Endothelial cell of umbilical vein (primary cell): ENCODE results near the gene REPIN1. TPM values are rescaled to one million over a fixed set of nuclear protein-coding genes. Genes with fewer than 3 reads are reported as not detected.
A peak's percentile ranks its signal among the peaks of the same experiment; 100 is the strongest.

ENCODE experiments used
- BruUV-seq: library from RNA; stranded (reverse); fragments of 400-500 nt; replicated peaks from 2 replicates; lab custom pipeline; 2021; lab: Mats Ljungman, UMichigan
- CTCF ChIA-PET: fragments of 300-600, 350-600 bp; sonication (Branson Sonifier 250); formaldehyde crosslinking; loops from one replicate; lab custom pipeline; 2021; ENCODE audit warnings: antibody characterized with exemption, inconsistent platforms; lab: Charles Lee
- POLR2A ChIA-PET: fragments of 300-600, 350-600 bp; sonication (Branson Sonifier 250); formaldehyde crosslinking; loops from one replicate; lab custom pipeline; 2021; ENCODE audit warnings: antibody characterized with exemption, inconsistent platforms; lab: Charles Lee
- DNase-seq: peaks from one replicate; pipeline ENCODE4 v3.0.0-alpha.2; 2011; ENCODE audit warnings: low read depth, low spot score
- FAIRE-seq: peaks from 2 replicates; lab custom pipeline; 2011; peaks lifted over from hg19 to GRCh38; lab: Jason Lieb, UNC
- H2AFZ ChIP-seq: 2 replicates; pipeline ENCODE4 v1.6.0; 2012; ENCODE audit warnings: low read depth, low read length, control low read depth, inconsistent platforms
- H3K27ac ChIP-seq: 2 replicates; pipeline ENCODE4 v1.5.1; 2011; ENCODE audit warnings: low read depth, mild to moderate bottlenecking, control low read depth, low read length, moderate library complexity; ENCODE audit not compliant: insufficient read depth
- H3K27me3 ChIP-seq, 2 experiments: 2 replicates each; pipeline versions ENCODE4 v1.6.0 to v1.6.1; 2011; ENCODE audit warnings: low read length in 2 of 2, mixed read lengths in 1 of 2; ENCODE audit not compliant: control insufficient read depth in 2 of 2, insufficient read depth in 2 of 2
- H3K36me3 ChIP-seq, 2 experiments: 2 replicates in 1 of 2; 3 replicates in 1 of 2; pipeline ENCODE4 v1.5.1; 2011; ENCODE audit warnings: low read length in 2 of 2, mild to moderate bottlenecking in 1 of 2, moderate library complexity in 1 of 2; ENCODE audit not compliant: control insufficient read depth in 2 of 2, insufficient read depth in 2 of 2; ENCODE audit errors: extremely low read depth in 1 of 2
- H3K4me1 ChIP-seq: 3 replicates; pipeline ENCODE4 v1.5.1; 2011; ENCODE audit warnings: mild to moderate bottlenecking, low read length; ENCODE audit not compliant: control insufficient read depth, insufficient read depth; ENCODE audit errors: extremely low read depth
- H3K4me2 ChIP-seq: 2 replicates; pipeline ENCODE4 v1.6.1; 2011; ENCODE audit warnings: low read length, control low read depth, mixed read lengths; ENCODE audit not compliant: insufficient read depth
- H3K4me3 ChIP-seq, 3 experiments: fragments of 200-600 bp in 1 of 3; sonication (generic), shearing (Covaris generic) in 1 of 3; replicated peaks in 1 of 3; 2 replicates each; pipeline ENCODE4 v1.5.1; 2011 to 2016; ENCODE audit warnings: control low read depth in 3 of 3, low read length in 3 of 3, mild to moderate bottlenecking in 2 of 3, inconsistent platforms in 1 of 3, low read depth in 1 of 3, moderate library complexity in 1 of 3; ENCODE audit not compliant: insufficient read depth in 1 of 3
- H3K79me2 ChIP-seq: 2 replicates; pipeline ENCODE4 v1.6.0; 2012; ENCODE audit warnings: low read length, inconsistent platforms; ENCODE audit not compliant: control insufficient read depth, insufficient read depth
- H3K9ac ChIP-seq: replicated peaks from 2 replicates; pipeline ENCODE3; 2011; ENCODE audit warnings: low read length, control low read depth; ENCODE audit not compliant: insufficient read depth; ENCODE audit errors: extremely low read depth
- H3K9me1 ChIP-seq: replicated peaks from 3 replicates; pipeline ENCODE4 v1.6.0; 2011; ENCODE audit warnings: mild to moderate bottlenecking, low read length; ENCODE audit not compliant: control insufficient read depth, insufficient read depth; ENCODE audit errors: extremely low read depth
- H3K9me3 ChIP-seq: replicated peaks from 2 replicates; pipeline ENCODE4 v1.5.1; 2012; ENCODE audit warnings: low read length, inconsistent platforms; ENCODE audit not compliant: control insufficient read depth, insufficient read depth
- H4K20me1 ChIP-seq: replicated peaks from 2 replicates; pipeline ENCODE3; 2011; ENCODE audit warnings: mild to moderate bottlenecking, low read length; ENCODE audit not compliant: control insufficient read depth, insufficient read depth; ENCODE audit errors: extremely low read depth
- CTCF ChIP-seq, 2 donors: IDR thresholded peaks; 1 replicate in 1 of 2; 2 replicates in 1 of 2; pipeline ENCODE4 v1.5.1; 2011; ENCODE audit warnings: low read length in 2 of 2, mild to moderate bottlenecking in 2 of 2, moderate library complexity in 2 of 2, control low read depth in 1 of 2, inconsistent platforms in 1 of 2, low read depth in 1 of 2; ENCODE audit not compliant: insufficient read depth in 1 of 2; ENCODE audit errors: extremely low read depth in 1 of 2
- EZH2 ChIP-seq: IDR thresholded peaks from 2 replicates; pipeline ENCODE4 v1.6.1; 2012; ENCODE audit warnings: borderline replicate concordance, low read depth, mild to moderate bottlenecking, moderate library complexity, low read length, inconsistent platforms; ENCODE audit not compliant: severe bottlenecking
- FOS ChIP-seq: IDR thresholded peaks from 2 replicates; pipeline ENCODE4 v1.6.1; 2011; ENCODE audit warnings: mild to moderate bottlenecking, low read length, moderate library complexity, borderline replicate concordance; ENCODE audit not compliant: insufficient read depth
- GATA2 ChIP-seq: IDR thresholded peaks from 2 replicates; pipeline ENCODE4 v1.7.0; 2011; ENCODE audit warnings: low read depth, mild to moderate bottlenecking, moderate library complexity, mixed read lengths, low read length; ENCODE audit not compliant: insufficient read length, insufficient read depth
- JUN ChIP-seq: IDR thresholded peaks from 2 replicates; pipeline ENCODE4 v1.6.1; 2011; ENCODE audit warnings: borderline replicate concordance, low read depth; ENCODE audit not compliant: insufficient read length, insufficient read depth
- MAX ChIP-seq: IDR thresholded peaks from 2 replicates; pipeline ENCODE4 v1.6.1; 2011; ENCODE audit not compliant: insufficient read depth, insufficient read length
- MYC ChIP-seq: IDR thresholded peaks from one replicate; pipeline ENCODE4 v1.6.1; 2011; ENCODE audit warnings: mild to moderate bottlenecking, low read depth, low read length
- POLR2A ChIP-seq: IDR thresholded peaks from 2 replicates; pipeline ENCODE4 v1.6.1; 2012; ENCODE audit warnings: low read depth, mild to moderate bottlenecking, control low read depth, low read length
- POLR2AphosphoS5 ChIP-seq: IDR thresholded peaks from 2 replicates; pipeline ENCODE4 v1.6.1; 2012; ENCODE audit warnings: low read depth, mild to moderate bottlenecking, control low read depth, low read length, moderate library complexity; ENCODE audit not compliant: insufficient read depth
- dilution Hi-C: fragments of 300-500 bp; cut with MboI; formaldehyde crosslinking; loops from one replicate; pipeline ENCODE4 v1.15.0; 2019; ENCODE audit warnings: low sequenced_read_pairs; ENCODE audit not compliant: extremely low pct_ligation_motif_present
- intact Hi-C: fragments of 100-400 bp; cut with micrococcal nuclease; formaldehyde crosslinking; loops from one replicate; pipeline ENCODE4 v1.10.0; 2022
- polyA plus RNA-seq, 4 experiments: library from polyadenylated mRNA; depleted of rRNA in 3 of 4; stranded (reverse) in 3 of 4; unstranded in 1 of 4; fragments of >200 nt; gene quantifications; 2 replicates each; pipeline versions ENCODE4 v1.2.1 to v1.2.3, GENCODE V29; 2011 to 2012; ENCODE audit warnings: missing spikeins in 1 of 4
- total RNA-seq: library from RNA; stranded (reverse); gene quantifications from 2 replicates; pipeline ENCODE4 v1.2.3, GENCODE V29; 2021

The REPIN1 gene
- total and polyA plus RNA-seq, 2 donors (not counting 3 experiments of a cell fraction or from before 2014, with no cell fraction given), result 108 to 140 TPM

DNA sequence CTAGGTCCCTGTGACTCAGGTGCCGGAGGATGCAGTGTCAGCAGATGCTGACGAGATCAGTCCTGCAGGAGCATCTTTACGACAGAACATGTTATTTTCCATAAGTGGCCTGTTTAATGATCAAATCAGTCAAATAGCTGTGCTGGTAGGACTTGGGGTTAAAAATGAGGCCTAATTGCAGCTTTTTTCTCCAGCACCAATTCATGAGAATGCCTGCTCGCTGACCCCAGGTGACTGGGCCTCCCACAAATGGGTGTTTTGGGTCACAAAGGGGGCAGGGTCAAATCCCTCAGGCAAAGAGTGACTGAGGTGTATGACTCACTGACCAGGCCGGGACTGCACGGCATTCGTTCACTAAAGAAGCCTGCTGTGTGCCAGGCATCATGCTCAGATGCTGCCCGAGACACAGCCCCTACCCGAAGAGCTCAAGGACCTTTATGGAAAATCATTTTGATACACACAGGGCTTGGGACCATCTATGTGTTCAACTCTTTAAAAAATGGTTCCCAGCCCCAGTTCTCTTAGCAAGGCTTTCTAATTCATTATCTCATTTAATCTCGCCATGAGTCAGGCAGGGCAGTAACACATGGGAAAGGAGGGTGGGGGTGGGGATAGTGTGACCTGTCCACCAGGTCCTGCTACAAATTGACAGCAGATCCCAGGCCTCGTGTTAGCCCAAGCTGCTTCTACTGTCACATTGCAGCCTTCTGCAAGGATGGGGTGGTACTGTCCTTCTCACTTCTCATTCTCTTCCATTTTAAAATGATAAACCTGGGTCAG lies 31.6 kb downstream of the REPIN1 start:
- peaks cover 8% of the 10 kb centered on the region for H3K4me1 ChIP-seq
- ChIA-PET CTCF (interaction anchor here (1.1 kb wide), 1 partner anchor 12 kb away, joined by 3 read pairs; no protein-coding TSS in a partner anchor), POLR2A (no interaction called here)
- no peak overlapping the region for H3K4me3 ChIP-seq
- intact Hi-C loops (no loop called here), dilution Hi-C loops (no loop called here)
- H3K4me2 ChIP-seq, result no peak overlapping the region
- no peaks in the 10 kb centered on the region for H3K9me3 ChIP-seq
- no peak for DNase-seq
- no peak overlapping the region for H3K27ac ChIP-seq
- no peak overlapping the region for H2AFZ ChIP-seq
- no peaks in the 10 kb centered on the region for H3K27me3 ChIP-seq
- TF ChIP-seq FOS (peak; percentile 10), POLR2A (no peak), EZH2 (no peak), GATA2 (peak; percentile 43), MYC (no peak), POLR2AphosphoS5 (no peak), CTCF (IDR thresholded peaks at IDR 0.05; ENCODE audit: extremely low read depth in 1 of 2, insufficient read depth in 1 of 2, low read depth in 1 of 2, low read length in 2 of 2) (no peak), MAX (no peak), JUN (no peak)
- no peaks in the 10 kb centered on the region for H4K20me1 ChIP-seq
- no peaks in the 10 kb centered on the region for H3K9me1 ChIP-seq
- no peaks in the 10 kb centered on the region for H3K79me2 ChIP-seq
- no TSS peak for BruUV-seq
- H3K36me3 ChIP-seq, result peaks cover 0 to 17% of the 10 kb centered on the region in 2 experiments
- FAIRE-seq, result peak; percentile 21
- no peak overlapping the region for H3K9ac ChIP-seq
